ENCODE measurements around the gene YAF2.

- TF ChIP-seq CTCF (IDR thresholded peaks at IDR 0.05) (no peak), EP300 (IDR thresholded peaks at IDR 0.05; ENCODE audit: low read depth) (no peak)
These were observed 29.6 kb upstream of the YAF2 start for GRCh38 chr12:42267413-42268190.

Measured in transverse colon (tissue), 3 donors.